ENCODE data around the gene KISS1. TPM values are rescaled to one million over a fixed set of nuclear protein-coding genes. Genes with fewer than 3 reads are reported as not detected.

The KISS1 gene
- total RNA-seq, 3 donors from 2014 or later (not counting 1 experiment from before 2014, with no cell fraction given) = not detected

- no peaks in the 10 kb centered on the region for H3K4me1 ChIP-seq (ENCODE audit: control insufficient read depth, insufficient read depth, low read length)
- intact Hi-C loops (cut with micrococcal nuclease) = no loop called here
- WGBS (ENCODE audit: insufficient coverage) = 85% methylated on average over 7 of the region's 7 CpGs
- H3K27ac ChIP-seq (ENCODE audit: low read length) = no peak overlapping the region
- ATAC-seq = no peak
- Mint-ChIP-seq H3K4me3 (no peak overlapping the region), H3K9me3 (no peaks in the 10 kb centered on the region), H3K27ac (no peak overlapping the region), H3K27me3 (ENCODE audit: low read depth in 2 of 2) (peaks cover 0 to 2% of the 10 kb centered on the region in 2 donors), H3K4me1 (no peaks in the 10 kb centered on the region), H3K36me3 (no peaks in the 10 kb centered on the region)
- H3K4me3 ChIP-seq (ENCODE audit: low read length) = no peak overlapping the region
- TF ChIP-seq, protein P1, sequence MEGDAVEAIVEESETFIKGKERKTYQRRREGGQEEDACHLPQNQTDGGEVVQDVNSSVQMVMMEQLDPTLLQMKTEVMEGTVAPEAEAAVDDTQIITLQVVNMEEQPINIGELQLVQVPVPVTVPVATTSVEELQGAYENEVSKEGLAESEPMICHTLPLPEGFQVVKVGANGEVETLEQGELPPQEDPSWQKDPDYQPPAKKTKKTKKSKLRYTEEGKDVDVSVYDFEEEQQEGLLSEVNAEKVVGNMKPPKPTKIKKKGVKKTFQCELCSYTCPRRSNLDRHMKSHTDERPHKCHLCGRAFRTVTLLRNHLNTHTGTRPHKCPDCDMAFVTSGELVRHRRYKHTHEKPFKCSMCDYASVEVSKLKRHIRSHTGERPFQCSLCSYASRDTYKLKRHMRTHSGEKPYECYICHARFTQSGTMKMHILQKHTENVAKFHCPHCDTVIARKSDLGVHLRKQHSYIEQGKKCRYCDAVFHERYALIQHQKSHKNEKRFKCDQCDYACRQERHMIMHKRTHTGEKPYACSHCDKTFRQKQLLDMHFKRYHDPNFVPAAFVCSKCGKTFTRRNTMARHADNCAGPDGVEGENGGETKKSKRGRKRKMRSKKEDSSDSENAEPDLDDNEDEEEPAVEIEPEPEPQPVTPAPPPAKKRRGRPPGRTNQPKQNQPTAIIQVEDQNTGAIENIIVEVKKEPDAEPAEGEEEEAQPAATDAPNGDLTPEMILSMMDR (IDR thresholded peaks at IDR 0.05) = no peak
- H3K36me3 ChIP-seq (ENCODE audit: control insufficient read depth, insufficient read depth, low read length) = no peaks in the 10 kb centered on the region
- no peaks in the 10 kb centered on the region for H3K9me3 ChIP-seq (ENCODE audit: control insufficient read depth, insufficient read depth, low read length)
- no peaks in the 10 kb centered on the region for H3K27me3 ChIP-seq (ENCODE audit: control insufficient read depth, insufficient read depth, low read length)
- DNase-seq = no peak
These were observed 17.6 kb downstream of the KISS1 start for GRCh38 chr1:204178487-204179281.

GRCh38 chr1:204177133-204177532 lies 19.2 kb downstream of the KISS1 start:
- no peak overlapping the region for H3K4me3 ChIP-seq (ENCODE audit: low read length)
- ATAC-seq (no peak), DNase-seq (no peak)
- no peak overlapping the region for H3K27ac ChIP-seq (ENCODE audit: low read length)
- Mint-ChIP-seq H3K27me3 (ENCODE audit: low read depth in 2 of 2) (peaks cover 0 to 5% of the 10 kb centered on the region in 2 donors), H3K27ac (no peak overlapping the region), H3K4me3 (no peak overlapping the region), H3K9me3 (no peaks in the 10 kb centered on the region), H3K4me1 (no peaks in the 10 kb centered on the region), H3K36me3 (no peaks in the 10 kb centered on the region)
- TF ChIP-seq, protein P1 (IDR thresholded peaks at IDR 0.05) = no peak
- H3K27me3 ChIP-seq (ENCODE audit: control insufficient read depth, insufficient read depth, low read length) = no peaks in the 10 kb centered on the region
- intact Hi-C loops (cut with micrococcal nuclease) = no loop called here
- peaks cover 10% of the 10 kb centered on the region for H3K9me3 ChIP-seq (ENCODE audit: control insufficient read depth, insufficient read depth, low read length)
- no peaks in the 10 kb centered on the region for H3K36me3 ChIP-seq (ENCODE audit: control insufficient read depth, insufficient read depth, low read length)
- WGBS (ENCODE audit: insufficient coverage) = 29% methylated on average over 4 of the region's 4 CpGs
- no peaks in the 10 kb centered on the region for H3K4me1 ChIP-seq (ENCODE audit: control insufficient read depth, insufficient read depth, low read length)

DNA sequence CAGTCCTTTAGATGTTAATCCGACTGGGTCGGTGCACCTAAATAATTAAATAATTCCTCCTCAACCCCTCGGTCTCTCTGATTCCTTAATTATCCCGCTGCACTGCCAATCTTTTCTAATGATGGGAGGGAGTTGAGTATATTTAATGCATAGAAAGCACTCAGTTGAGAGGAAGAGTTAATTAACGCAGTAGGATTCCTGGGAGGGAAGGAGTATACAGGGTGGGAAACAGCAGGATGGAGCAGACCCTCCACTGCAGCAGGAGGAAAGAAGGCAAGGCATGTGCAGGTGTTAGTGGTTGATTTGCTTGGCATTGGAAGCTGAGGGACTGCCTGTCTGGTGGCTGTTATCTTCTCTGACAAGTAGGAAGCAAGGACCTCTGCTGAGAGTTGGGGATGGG lies 20.2 kb downstream of the KISS1 start:
- no peaks in the 10 kb centered on the region for H3K4me1 ChIP-seq (ENCODE audit: control insufficient read depth, insufficient read depth, low read length)
- peaks cover 0 to 5% of the 10 kb centered on the region in 2 donors for H3K27me3 Mint-ChIP-seq (ENCODE audit: low read depth in 2 of 2)
- WGBS (ENCODE audit: insufficient coverage) = 95% methylated on average over 3 of the region's 5 CpGs
- DNase-seq = no peak
- TF ChIP-seq, protein P1 (IDR thresholded peaks at IDR 0.05) = no peak
- no peak overlapping the region for H3K4me3 ChIP-seq (ENCODE audit: low read length)
- no peaks in the 10 kb centered on the region for H3K4me1 Mint-ChIP-seq
- H3K36me3 ChIP-seq (ENCODE audit: control insufficient read depth, insufficient read depth, low read length) = no peaks in the 10 kb centered on the region
- H3K27ac Mint-ChIP-seq = no peak overlapping the region
- H3K9me3 Mint-ChIP-seq = no peaks in the 10 kb centered on the region
- H3K27ac ChIP-seq (ENCODE audit: low read length) = no peak overlapping the region
- H3K9me3 ChIP-seq (ENCODE audit: control insufficient read depth, insufficient read depth, low read length) = peaks cover 10% of the 10 kb centered on the region
- H3K36me3 Mint-ChIP-seq = peaks cover 7% of the 10 kb centered on the region
- H3K4me3 Mint-ChIP-seq = no peak overlapping the region
- no peak for ATAC-seq
- H3K27me3 ChIP-seq (ENCODE audit: control insufficient read depth, insufficient read depth, low read length) = no peaks in the 10 kb centered on the region
- intact Hi-C loops (cut with micrococcal nuclease) = no loop called here

DNA sequence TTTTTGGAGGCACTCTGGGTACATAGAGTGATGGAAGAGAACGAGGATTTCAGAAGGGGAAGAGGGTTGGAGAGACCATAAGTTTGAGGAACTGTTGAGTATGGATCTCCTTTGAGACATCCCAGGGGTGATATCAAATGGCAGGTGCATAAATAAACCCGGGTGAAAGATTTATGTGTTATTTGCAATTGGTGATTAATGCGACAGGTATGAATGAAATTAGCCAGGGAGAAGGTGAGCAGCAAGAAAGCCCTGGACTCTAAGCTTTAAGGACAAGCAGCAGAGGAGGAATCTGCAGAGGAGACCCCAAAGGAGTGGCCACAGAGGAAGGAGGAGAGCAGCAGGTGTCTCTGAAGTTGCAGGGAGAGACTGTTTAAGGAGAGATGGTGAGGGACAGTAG lies 21.3 kb downstream of the KISS1 start:
- peaks cover 0 to 3% of the 10 kb centered on the region in 2 donors for H3K9me3 Mint-ChIP-seq

More for the DNA sequence above, 21.3 kb downstream of the KISS1 start:
- H3K4me1 ChIP-seq (ENCODE audit: control insufficient read depth, insufficient read depth, low read length) = no peaks in the 10 kb centered on the region
- H3K27me3 ChIP-seq (ENCODE audit: control insufficient read depth, insufficient read depth, low read length) = no peaks in the 10 kb centered on the region
- Mint-ChIP-seq H3K4me1 (no peaks in the 10 kb centered on the region), H3K36me3 (peaks cover 14% of the 10 kb centered on the region), H3K4me3 (no peak overlapping the region), H3K27me3 (ENCODE audit: low read depth in 2 of 2) (peaks cover 0 to 5% of the 10 kb centered on the region in 2 donors), H3K27ac (no peak overlapping the region)
- H3K9me3 ChIP-seq (ENCODE audit: control insufficient read depth, insufficient read depth, low read length) = peaks cover 17% of the 10 kb centered on the region
- no peak for DNase-seq
- no peak for ATAC-seq
- intact Hi-C loops (cut with micrococcal nuclease) = no loop called here
- no peaks in the 10 kb centered on the region for H3K36me3 ChIP-seq (ENCODE audit: control insufficient read depth, insufficient read depth, low read length)
- no peak overlapping the region for H3K27ac ChIP-seq (ENCODE audit: low read length)
- no peak overlapping the region for H3K4me3 ChIP-seq (ENCODE audit: low read length)
- TF ChIP-seq, protein P1 (IDR thresholded peaks at IDR 0.05) = no peak
- WGBS (ENCODE audit: insufficient coverage) = 78% methylated on average over 3 of the region's 3 CpGs

All from natural killer cell (primary cell).